ENCODE data around the gene MAP3K7. TPM values are rescaled to one million over a fixed set of nuclear protein-coding genes. Genes with fewer than 3 reads are reported as not detected.

Gene MAP3K7
- total and polyA plus RNA-seq, 2 donors (not counting 3 experiments of a cell fraction or from before 2014, with no cell fraction given) = 15.3 to 25.6 TPM

DNA sequence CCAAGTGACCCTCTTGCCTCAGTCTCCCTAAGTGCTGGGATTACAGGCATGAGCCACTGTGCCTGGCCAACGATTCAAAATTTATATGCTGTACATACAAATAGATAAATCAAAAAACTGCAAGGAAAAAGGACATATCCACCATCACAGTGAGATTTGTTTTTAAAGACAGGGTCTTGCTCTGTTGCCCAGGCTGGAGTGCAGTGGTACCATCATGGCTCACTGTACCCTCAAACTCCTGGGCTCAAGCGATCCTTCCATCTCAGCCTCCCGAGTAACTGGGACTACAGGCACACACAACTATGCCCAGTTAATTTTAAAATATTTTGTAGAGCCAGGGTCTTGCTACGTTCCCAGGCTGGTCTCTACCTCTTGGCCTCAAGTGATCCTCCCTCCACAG, 61.5 kb downstream of the MAP3K7 start:
- dilution Hi-C loops (cut with MboI; ENCODE audit: extremely low pct_ligation_motif_present, low sequenced_read_pairs) (no loop called here), intact Hi-C loops (cut with micrococcal nuclease) (no loop called here)
- no peak for DNase-seq (ENCODE audit: low read depth, low spot score)
- BruUV-seq (replicated peaks) = no TSS peak
- no peaks in the 10 kb centered on the region for H4K20me1 ChIP-seq (replicated peaks; ENCODE audit: control insufficient read depth, extremely low read depth, insufficient read depth, low read length)
- no peaks in the 10 kb centered on the region for H3K4me1 ChIP-seq (ENCODE audit: control insufficient read depth, extremely low read depth, insufficient read depth, low read length)
- H3K79me2 ChIP-seq (ENCODE audit: control insufficient read depth, insufficient read depth, low read length) = no peaks in the 10 kb centered on the region
- no peak overlapping the region for H3K4me2 ChIP-seq (ENCODE audit: insufficient read depth, low read length)
- no peaks in the 10 kb centered on the region for H3K9me1 ChIP-seq (replicated peaks; ENCODE audit: control insufficient read depth, extremely low read depth, insufficient read depth, low read length)
- no peak overlapping the region for H3K27ac ChIP-seq (ENCODE audit: insufficient read depth, low read depth, low read length)
- H3K9ac ChIP-seq (replicated peaks; ENCODE audit: extremely low read depth, insufficient read depth, low read length) = no peak overlapping the region
- POLR2A ChIA-PET = no interaction called here
- TF ChIP-seq MAX (IDR thresholded peaks at IDR 0.05; ENCODE audit: insufficient read depth, insufficient read length) = no peak
- TF ChIP-seq EZH2 (IDR thresholded peaks at IDR 0.05; ENCODE audit: borderline replicate concordance, low read depth, low read length, severe bottlenecking) = no peak
- TF ChIP-seq GATA2 (IDR thresholded peaks at IDR 0.05; ENCODE audit: insufficient read depth, insufficient read length, low read depth, low read length) = no peak
- no peak for TF ChIP-seq POLR2AphosphoS5 (IDR thresholded peaks at IDR 0.05; ENCODE audit: insufficient read depth, low read depth, low read length)
- TF ChIP-seq JUN (IDR thresholded peaks at IDR 0.05; ENCODE audit: borderline replicate concordance, insufficient read depth, insufficient read length, low read depth) = no peak
- no peak for TF ChIP-seq CTCF (IDR thresholded peaks at IDR 0.05; ENCODE audit: extremely low read depth in 1 of 2, insufficient read depth in 1 of 2, low read depth in 1 of 2, low read length in 2 of 2)
- TF ChIP-seq FOS (IDR thresholded peaks at IDR 0.05; ENCODE audit: borderline replicate concordance, insufficient read depth, low read length) = no peak
- no peak for TF ChIP-seq MYC (IDR thresholded peaks at IDR 0.05; ENCODE audit: low read depth, low read length)
- no peak for TF ChIP-seq POLR2A (IDR thresholded peaks at IDR 0.05; ENCODE audit: low read depth, low read length)
- H3K36me3 ChIP-seq (ENCODE audit: control insufficient read depth in 2 of 2, extremely low read depth in 1 of 2, insufficient read depth in 2 of 2, low read length in 2 of 2) = peaks cover 4 to 10% of the 10 kb centered on the region in 2 experiments
- no peak overlapping the region for H3K4me3 ChIP-seq (replicated peaks in 1 of 3; ENCODE audit: insufficient read depth in 1 of 3, low read depth in 1 of 3, low read length in 3 of 3)
- no peaks in the 10 kb centered on the region for H3K9me3 ChIP-seq (replicated peaks; ENCODE audit: control insufficient read depth, insufficient read depth, low read length)
- CTCF ChIA-PET = no interaction called here
- FAIRE-seq = no peak
- no peak overlapping the region for H2AFZ ChIP-seq (ENCODE audit: low read depth, low read length)
- no peaks in the 10 kb centered on the region for H3K27me3 ChIP-seq (ENCODE audit: control insufficient read depth in 2 of 2, insufficient read depth in 2 of 2, low read length in 2 of 2)

All from endothelial cell of umbilical vein (primary cell).